ENCODE measurements around the gene TET1. TPM values are rescaled to one million over a fixed set of nuclear protein-coding genes. Genes with fewer than 3 reads are reported as not detected.
"Not testable (repeated sequence)": the region's sequence is repeated elsewhere in the genome, so short reads cannot be mapped to it uniquely, and the experiment has no call there.

The TET1 gene
- total RNA-seq, 1 experiment from 2014 or later, result 2.7 TPM

DNA sequence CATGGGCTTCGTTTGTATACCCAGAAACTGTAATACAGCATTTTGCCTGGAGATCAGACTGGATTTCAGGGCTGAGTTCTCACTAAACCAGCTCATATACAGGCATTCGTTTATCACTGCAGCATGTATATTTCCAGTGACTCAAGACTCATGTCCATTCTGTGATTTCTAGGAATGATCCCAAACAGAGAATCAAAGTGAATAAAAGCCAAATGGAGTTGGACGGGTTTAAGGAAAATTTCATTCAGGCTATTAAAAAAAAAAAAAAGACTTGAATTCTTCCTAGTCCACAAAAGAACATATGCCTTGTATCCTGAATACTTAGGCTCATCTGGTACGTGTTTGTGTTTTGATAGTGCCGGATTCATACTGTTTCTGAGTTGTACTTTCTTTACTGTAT is 46.8 kb downstream of the TET1 start:
- H2AFZ ChIP-seq (ENCODE audit: low read depth, low read length, poor library complexity, severe bottlenecking), result no peak overlapping the region
- ChIA-PET CTCF (no interaction called here), RAD21 (ENCODE audit: low non-redundant PET in 1 of 2, low total read pairs in 2 of 2, uncharacterized antibody in 2 of 2, unreplicated experiment in 2 of 2) (no interaction called here), POLR2A (no interaction called here)
- ATAC-seq (no peak), DNase-seq (ENCODE audit: low read depth, low spot score) (no peak)
- no peaks in the 10 kb centered on the region for H3K79me2 ChIP-seq (ENCODE audit: insufficient read depth, low read length)
- BruUV-seq (replicated peaks), result no TSS peak
- H3K4me3 ChIP-seq (replicated peaks in 1 of 2; ENCODE audit: low read depth in 1 of 2, low read length in 2 of 2), result no peak overlapping the region
- H3K9me3 ChIP-seq (ENCODE audit: control insufficient read depth in 1 of 2, insufficient read depth in 1 of 2, low read depth in 1 of 2, low read length in 2 of 2), result no peaks in the 10 kb centered on the region
- no peak for TF ChIP-seq RAD21 (IDR thresholded peaks at IDR 0.05; ENCODE audit: low read depth)
- no peak for TF ChIP-seq EZH2phosphoT487 (IDR thresholded peaks at IDR 0.05; ENCODE audit: borderline replicate concordance)
- no peak for TF ChIP-seq CEBPB (IDR thresholded peaks at IDR 0.05; ENCODE audit: low read depth)
- no peak for TF ChIP-seq SRF (IDR thresholded peaks at IDR 0.05; ENCODE audit: low read depth)
- no peak for TF ChIP-seq FOSL1 (IDR thresholded peaks at IDR 0.05; ENCODE audit: low read depth)
- TF ChIP-seq, protein P1, sequence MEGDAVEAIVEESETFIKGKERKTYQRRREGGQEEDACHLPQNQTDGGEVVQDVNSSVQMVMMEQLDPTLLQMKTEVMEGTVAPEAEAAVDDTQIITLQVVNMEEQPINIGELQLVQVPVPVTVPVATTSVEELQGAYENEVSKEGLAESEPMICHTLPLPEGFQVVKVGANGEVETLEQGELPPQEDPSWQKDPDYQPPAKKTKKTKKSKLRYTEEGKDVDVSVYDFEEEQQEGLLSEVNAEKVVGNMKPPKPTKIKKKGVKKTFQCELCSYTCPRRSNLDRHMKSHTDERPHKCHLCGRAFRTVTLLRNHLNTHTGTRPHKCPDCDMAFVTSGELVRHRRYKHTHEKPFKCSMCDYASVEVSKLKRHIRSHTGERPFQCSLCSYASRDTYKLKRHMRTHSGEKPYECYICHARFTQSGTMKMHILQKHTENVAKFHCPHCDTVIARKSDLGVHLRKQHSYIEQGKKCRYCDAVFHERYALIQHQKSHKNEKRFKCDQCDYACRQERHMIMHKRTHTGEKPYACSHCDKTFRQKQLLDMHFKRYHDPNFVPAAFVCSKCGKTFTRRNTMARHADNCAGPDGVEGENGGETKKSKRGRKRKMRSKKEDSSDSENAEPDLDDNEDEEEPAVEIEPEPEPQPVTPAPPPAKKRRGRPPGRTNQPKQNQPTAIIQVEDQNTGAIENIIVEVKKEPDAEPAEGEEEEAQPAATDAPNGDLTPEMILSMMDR (IDR thresholded peaks at IDR 0.05 in 2 of 3, conservative IDR thresholded peaks at IDR 0.05 in 1 of 3; ENCODE audit: borderline replicate concordance in 1 of 3, insufficient read depth in 1 of 3, low read depth in 2 of 3, low read length in 2 of 3), result no peak
- TF ChIP-seq, protein P2, sequence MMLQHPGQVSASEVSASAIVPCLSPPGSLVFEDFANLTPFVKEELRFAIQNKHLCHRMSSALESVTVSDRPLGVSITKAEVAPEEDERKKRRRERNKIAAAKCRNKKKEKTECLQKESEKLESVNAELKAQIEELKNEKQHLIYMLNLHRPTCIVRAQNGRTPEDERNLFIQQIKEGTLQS (IDR thresholded peaks at IDR 0.05), result no peak
- TF ChIP-seq JUND (IDR thresholded peaks at IDR 0.05), result no peak
- TF ChIP-seq SP1 (IDR thresholded peaks at IDR 0.05; ENCODE audit: low read depth), result no peak
- no peak for TF ChIP-seq EZH2 (IDR thresholded peaks at IDR 0.05)
- TF ChIP-seq, protein P3, sequence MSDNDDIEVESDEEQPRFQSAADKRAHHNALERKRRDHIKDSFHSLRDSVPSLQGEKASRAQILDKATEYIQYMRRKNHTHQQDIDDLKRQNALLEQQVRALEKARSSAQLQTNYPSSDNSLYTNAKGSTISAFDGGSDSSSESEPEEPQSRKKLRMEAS (IDR thresholded peaks at IDR 0.05), result no peak
- TF ChIP-seq SIN3A (IDR thresholded peaks at IDR 0.05; ENCODE audit: low read depth), result no peak
- no peaks in the 10 kb centered on the region for H3K9me2 ChIP-seq (ENCODE audit: insufficient read depth)
- intact Hi-C loops (cut with micrococcal nuclease), result no loop called here
- H3K4me1 ChIP-seq (ENCODE audit: control insufficient read depth in 1 of 2, insufficient read depth in 2 of 2, low read length in 2 of 2), result no peaks in the 10 kb centered on the region
- H3K36me3 ChIP-seq (ENCODE audit: control insufficient read depth in 1 of 2, insufficient read depth in 2 of 2, low read length in 2 of 2), result no peaks in the 10 kb centered on the region
- no peak overlapping the region for H3K4me2 ChIP-seq (ENCODE audit: low read length)
- H3K9ac ChIP-seq (ENCODE audit: low read length), result no peak overlapping the region
- H3K27ac ChIP-seq (ENCODE audit: low read depth, low read length), result no peak overlapping the region
- H3K27me3 ChIP-seq (ENCODE audit: insufficient read depth, low read length), result no peaks in the 10 kb centered on the region
- no peaks in the 10 kb centered on the region for H4K20me1 ChIP-seq (ENCODE audit: insufficient read depth)

DNA sequence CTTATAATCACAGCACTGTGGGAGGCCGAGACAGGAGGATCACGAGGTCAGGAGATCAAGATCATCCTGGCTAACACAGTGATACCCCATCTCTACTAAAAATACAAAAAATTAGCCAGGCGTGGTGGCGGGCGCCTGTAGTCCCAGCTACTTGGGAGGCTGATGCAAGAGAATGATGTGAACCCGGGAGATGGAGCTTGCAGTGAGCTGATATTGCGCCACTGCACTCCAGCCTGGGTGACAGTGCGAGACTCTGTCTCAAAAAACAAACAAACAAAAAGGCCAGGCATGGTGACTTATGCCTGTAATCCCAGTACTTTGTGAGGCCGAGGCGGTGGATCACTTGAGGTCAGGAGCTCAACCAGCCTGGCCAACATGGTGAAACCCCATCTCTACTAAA is 49.9 kb downstream of the TET1 start:
- POLR2A ChIA-PET, CTCF ChIA-PET: not testable (repeated sequence)

More for the DNA sequence above, 49.9 kb downstream of the TET1 start:
- H4K20me1 ChIP-seq (ENCODE audit: insufficient read depth); intact Hi-C loops (cut with micrococcal nuclease); H2AFZ ChIP-seq (ENCODE audit: low read depth, low read length, poor library complexity, severe bottlenecking); H3K4me1 ChIP-seq (ENCODE audit: control insufficient read depth in 1 of 2, insufficient read depth in 2 of 2, low read length in 2 of 2); H3K4me2 ChIP-seq (ENCODE audit: low read length); H3K4me3 ChIP-seq (replicated peaks in 1 of 2; ENCODE audit: low read depth in 1 of 2, low read length in 2 of 2); H3K9ac ChIP-seq (ENCODE audit: low read length); H3K27ac ChIP-seq (ENCODE audit: low read depth, low read length); H3K27me3 ChIP-seq (ENCODE audit: insufficient read depth, low read length); DNase-seq (ENCODE audit: low read depth, low spot score); H3K36me3 ChIP-seq (ENCODE audit: control insufficient read depth in 1 of 2, insufficient read depth in 2 of 2, low read length in 2 of 2); ATAC-seq; H3K79me2 ChIP-seq (ENCODE audit: insufficient read depth, low read length); BruUV-seq (replicated peaks); H3K9me3 ChIP-seq (ENCODE audit: control insufficient read depth in 1 of 2, insufficient read depth in 1 of 2, low read depth in 1 of 2, low read length in 2 of 2); H3K9me2 ChIP-seq (ENCODE audit: insufficient read depth); RAD21 ChIA-PET (ENCODE audit: low non-redundant PET in 1 of 2, low total read pairs in 2 of 2, uncharacterized antibody in 2 of 2, unreplicated experiment in 2 of 2): not testable (repeated sequence)

All from HCT116 (cell line).